Skin of body (tissue), 2 donors: ENCODE data around the gene LRRC49. TPM values are rescaled to one million over a fixed set of nuclear protein-coding genes. Genes with fewer than 3 reads are reported as not detected.

Experiments
- DNase-seq: peaks from one replicate; lab custom pipeline; 2025; lab: John Stamatoyannopoulos, UW
- total RNA-seq: library from RNA; depleted of rRNA; stranded (reverse); fragments of >200 nt; gene quantifications from one replicate; pipeline ENCODE4 v1.2.3, GENCODE V29; 2014

LRRC49 gene
- total RNA-seq, 1 donor from 2014 or later = 11.4 TPM

DNA sequence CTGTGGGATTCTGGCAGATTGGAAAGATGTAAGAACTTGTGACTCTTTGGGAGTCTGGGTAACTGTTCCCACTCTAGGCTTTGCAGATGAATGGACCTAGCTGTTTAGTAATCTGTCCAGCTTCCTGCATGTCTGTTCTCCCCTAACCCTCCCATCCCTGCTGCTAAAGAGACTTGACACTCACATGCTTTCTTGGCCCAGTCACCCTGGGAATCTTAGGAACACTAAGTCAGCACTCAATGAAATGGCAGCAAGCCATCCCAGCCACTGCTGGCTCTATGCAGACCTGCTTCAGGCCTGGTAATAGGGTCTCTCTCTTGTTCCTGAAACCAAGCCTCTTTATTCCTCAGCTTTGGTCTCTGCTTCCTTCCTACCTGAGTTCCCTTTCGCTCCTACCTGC, 158.9 kb downstream of the LRRC49 start:
- no peak for DNase-seq

DNA sequence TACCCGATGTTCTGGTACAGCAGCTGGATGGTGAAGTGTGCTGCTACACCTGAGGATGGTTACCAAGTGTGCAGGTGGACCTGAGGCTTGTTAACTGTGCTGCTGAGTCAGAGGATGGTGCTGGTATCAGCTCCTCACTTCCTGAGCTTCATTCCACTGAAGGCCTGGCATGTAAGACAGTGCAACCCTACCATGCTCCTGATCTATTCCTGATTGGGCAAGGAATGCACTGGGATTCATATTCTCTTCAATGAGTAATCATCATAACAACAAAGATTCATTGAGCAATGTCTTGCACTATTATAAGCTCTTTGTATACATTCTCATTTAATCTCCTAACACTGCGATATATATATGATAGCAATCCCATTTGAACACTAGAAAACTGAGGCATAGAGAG, 159.7 kb downstream of the LRRC49 start:
- DNase-seq = no peak

DNA sequence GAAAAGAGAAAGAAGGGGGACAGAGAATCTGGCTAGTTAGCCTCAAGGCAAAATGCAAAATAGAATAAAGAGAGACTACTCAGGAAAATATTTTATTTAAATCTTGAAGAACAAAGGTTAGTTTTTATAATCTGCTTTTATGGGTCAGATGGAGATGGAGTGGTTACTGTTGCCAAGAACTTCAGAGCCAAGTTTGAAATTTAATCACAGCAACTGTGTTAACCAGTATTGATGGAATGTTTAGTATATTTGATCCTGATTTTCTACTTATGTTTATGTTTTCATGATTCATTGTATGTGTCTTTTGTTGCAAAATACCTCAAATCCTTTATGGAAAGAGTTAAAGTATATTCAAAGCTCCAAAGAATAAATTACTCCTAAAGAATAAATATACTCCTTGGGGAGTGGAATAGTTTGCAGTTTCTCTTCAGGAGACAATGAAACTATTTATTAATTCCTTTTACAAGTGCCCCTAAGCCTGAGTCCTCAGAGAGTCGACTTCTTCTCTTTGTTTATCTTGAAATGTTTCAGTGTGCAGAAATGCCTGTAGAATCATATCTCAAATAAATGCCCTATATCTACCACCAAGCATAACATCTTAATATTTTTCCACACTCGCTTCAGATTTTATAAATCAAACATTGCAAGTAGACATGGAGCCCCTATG, 161.8 kb downstream of the LRRC49 start:
- no peak for DNase-seq

DNA sequence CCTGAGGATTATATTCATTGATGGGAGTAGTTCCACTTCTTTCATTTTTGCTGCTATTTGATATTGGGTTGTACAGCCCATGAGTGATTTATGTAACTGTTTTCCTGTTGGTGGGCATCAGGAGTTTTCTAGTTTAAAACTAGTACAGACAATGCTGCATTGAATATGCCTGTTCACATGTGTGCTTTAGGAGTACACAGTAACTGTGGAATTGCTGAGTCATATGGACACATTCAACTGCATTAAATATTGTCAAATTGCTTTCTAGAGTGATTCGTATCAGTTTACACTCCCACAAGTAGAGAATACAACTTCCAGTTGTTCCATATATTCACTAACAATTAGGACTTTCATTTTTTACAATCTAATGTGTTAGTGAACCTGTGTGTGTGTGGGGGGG, 162.8 kb downstream of the LRRC49 start:
- no peak for DNase-seq

DNA sequence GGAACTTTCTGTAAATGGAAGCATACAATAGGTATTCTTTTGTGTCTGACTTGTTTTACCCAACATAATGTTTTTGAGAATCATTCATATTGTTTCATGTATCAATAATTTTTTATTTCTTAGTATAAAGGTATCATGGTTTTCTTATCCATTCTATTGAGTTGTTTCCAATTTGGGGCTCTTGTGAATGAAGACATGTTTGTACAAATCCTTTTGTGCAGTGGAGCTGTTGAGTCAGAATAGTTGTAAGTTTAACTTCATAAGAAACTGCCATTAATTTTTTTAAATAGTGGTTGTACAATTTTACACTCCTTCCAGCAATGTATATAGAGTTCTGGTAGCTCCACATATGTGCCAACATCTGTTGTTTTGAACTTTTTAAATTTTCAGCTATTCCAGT, 163.5 kb downstream of the LRRC49 start:
- DNase-seq = no peak

DNA sequence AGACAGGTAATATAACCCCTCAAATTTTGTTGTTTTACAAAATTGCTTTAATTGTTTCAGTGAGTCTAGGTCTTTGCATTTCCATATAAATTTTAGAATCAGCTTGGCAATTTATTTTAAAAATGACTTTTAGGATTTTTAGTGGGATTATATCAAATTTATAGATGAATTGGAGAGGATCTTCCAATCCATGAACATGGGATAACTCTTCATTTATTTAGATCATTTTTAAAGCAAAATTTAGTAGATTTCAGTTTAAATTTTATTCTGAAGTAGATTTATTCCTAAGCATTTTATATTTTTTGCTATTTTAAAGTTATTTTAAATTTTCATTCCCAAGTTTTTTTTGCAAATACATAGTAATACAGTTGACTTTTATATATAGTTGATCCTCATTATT, 164.5 kb downstream of the LRRC49 start:
- no peak for DNase-seq

DNA sequence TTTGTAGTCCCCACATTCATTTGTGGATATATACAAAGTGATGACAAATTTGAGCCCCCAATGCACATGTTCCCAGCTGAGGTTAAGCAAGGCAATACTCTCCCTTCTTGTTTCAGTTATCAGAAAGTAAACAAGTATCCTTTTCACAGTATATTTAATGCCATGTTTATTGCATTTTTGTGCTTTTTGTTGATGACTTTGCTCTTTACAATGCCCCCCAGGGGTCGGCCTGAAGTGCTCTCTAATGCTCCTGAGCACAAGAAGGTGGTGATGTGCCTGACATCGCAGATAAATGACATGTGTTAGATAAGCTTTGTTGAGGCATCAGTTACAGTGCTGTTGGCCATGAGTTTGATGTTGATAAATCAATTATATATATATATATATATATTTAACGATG, 165.0 kb downstream of the LRRC49 start:
- no peak for DNase-seq

DNA sequence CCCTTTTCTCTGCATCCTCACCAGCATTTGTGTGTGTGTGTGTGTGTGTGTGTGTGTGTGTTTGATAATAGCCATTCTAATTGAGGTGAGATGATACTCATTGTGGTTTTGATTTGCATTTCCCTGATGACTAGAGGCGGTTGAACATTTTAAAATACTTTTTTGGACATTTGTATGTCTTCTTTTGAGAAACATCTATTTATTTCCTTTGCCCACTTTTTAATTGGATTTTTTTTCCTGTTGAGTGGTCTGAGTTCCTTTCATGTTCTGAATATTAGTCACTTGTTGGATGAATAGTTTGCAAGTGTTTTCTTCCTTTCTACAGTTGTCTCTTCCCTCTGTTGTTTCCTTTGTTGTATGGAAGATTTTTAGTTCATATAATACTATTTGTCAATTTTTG, 168.4 kb downstream of the LRRC49 start:
- DNase-seq = no peak

DNA sequence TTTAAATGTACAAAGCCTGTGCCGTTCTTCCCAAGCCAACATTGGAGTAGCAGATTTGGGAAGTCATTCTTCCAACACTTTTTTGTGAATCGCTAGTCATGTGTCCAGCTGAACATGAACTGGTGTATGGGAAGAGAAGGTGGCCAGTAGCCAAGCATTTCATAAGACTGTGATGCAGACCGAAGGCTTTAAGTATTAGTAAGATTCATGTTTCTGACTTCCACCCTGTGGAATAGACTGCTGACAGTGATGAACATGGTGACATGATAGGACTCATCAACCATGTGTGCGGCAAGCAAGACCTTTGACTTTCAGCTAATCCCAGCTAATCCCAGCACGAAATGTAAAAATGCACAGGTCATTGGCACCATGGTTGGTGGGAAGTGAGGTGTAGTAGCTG, 174.4 kb downstream of the LRRC49 start:
- no peak for DNase-seq

DNA sequence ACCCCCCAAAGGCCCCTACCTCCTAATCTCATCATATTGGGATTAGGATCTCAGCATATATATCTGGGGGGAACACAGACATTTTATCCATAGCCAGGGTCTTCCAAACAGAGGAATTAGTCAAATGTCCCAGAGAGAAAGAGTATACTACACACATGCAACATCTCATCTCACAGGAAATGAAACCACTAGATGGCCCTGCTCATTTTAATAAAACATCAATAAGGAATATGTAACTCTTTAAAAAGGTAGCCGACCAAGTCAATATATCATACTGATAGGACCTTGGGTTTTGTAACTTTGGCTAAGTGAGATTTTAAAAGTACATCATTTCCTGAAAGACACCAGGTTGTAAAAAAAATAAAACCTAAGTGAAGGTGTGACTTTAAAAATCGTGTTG, 177.1 kb downstream of the LRRC49 start:
- no peak for DNase-seq

DNA sequence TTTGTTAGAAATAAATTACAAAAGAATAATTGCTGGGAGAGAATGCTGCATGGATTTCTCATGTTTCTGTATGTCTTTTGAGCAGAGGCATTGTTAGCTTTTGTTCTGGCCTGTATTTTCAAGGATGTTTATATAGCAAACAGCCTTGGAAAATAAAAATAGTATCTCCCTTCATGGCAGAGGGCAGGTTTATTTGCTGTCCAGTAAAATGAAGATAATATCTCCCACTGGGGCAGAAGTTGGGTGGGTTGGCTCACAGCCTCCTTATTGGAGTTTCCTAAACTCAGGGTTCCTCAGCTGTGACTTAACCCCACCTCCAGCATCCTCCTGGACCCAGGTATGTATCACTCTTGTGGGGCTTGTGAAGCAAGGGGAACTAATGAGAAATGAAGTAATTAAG, 178.9 kb downstream of the LRRC49 start:
- no peak for DNase-seq

DNA sequence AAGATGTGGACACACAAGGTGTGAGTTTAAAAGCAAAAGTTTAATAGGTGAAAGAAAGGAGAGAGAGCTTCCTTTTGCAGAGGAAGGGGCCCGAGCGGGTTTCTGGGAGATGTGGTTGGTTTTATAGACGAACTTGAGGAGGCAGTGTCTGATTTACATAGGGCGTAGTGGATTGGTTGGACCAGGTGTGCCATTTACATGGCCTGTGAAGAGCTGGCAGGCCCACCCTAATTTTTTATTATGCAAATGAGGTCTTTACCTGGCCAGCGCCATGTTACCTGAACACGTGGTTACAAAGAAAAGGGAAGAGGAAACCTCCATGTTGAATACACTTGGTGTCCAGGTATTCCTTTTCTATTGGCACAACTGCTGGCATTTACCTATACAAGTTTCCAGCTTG, 179.8 kb downstream of the LRRC49 start:
- DNase-seq = no peak

DNA sequence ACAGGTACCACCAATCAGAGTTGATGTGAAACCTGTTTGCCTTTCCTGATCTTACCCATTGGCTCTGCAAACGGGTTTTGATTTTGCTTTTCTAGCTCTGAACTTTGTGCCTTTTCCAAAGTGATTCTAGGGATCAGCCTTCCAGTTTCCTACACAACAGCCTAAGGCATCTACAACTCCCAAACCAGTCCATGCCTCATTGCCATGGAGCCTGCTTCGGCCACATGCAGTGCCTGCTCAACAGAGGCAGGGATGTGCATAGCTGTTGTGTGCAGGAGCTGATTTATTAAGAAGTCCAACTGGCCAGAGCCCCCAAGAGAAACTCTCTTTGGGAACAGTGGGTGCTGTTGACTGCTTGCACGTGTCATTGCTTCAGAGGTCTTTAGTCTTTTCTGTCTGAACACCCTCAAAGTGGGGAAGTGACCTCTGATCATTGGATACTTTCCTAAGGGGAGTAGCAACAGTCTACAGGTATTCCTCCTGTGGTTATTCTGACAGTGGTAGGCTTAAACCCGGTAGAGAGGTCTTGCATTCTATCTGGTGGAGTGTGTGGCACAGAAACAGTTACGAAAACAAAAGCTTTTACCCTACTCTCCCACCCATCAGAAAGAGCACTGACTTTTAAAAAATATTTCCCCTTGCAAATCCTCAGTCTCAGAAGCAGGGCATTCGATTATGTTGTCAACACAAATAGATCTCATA, 186.0 kb downstream of the LRRC49 start:
- no peak for DNase-seq

DNA sequence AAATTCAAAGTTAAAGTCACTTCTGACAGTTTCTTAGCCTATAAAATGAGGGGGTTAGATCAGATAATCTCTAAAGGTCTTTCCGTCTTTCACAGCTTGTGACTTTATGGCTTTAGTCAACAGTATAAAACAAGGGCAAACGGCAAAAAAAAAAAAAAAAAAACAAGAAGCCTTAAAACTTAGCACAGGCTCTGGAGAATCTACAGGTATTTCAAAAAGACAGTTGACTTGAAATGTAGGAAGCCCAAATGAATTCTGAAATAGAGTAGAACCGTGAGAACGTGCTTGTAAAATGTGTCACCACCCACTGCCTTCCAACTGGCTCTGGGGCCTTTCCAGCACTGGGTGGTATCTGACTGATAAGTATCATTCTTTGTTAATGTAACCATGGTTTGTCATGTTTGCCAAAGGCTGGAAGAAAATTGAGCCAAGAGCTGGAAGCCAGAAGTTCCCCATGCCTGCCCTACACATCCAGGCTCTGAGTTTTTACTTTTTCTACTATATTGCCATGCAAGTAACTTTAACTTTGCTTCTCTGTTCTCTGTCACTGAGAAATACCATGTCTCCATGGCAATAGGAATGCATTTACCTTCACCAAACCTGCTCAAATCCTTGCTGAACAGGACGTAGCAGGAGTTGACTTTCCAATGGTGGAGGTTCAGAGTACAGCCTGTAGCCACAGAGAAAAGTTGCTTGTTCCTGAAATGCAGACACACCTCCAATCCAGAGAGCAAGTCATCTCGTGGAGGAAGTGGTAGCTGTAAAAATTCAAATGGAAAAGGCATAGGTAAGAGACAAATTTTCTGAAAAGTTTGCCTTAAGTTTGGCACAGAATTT, 186.8 kb downstream of the LRRC49 start:
- no peak for DNase-seq

DNA sequence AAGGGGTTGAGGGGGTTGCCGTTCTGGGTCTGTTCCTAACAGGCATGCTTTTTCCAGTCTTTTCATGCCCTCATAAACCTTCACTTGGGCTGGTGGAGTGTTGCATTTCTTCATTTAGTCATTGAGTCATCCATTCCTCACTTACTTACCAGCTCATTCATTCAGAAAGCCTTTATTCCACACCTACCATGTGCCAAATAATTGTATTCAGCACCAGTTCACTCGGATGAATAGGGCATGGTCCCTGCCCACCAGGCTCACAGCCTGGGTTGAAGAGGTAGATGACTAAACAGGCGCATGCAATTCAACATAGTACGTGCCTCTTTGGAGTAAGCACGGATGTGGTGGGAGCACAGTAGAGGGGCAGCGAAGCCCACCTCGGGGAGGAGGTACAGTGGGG, 187.5 kb downstream of the LRRC49 start:
- DNase-seq = no peak

DNA sequence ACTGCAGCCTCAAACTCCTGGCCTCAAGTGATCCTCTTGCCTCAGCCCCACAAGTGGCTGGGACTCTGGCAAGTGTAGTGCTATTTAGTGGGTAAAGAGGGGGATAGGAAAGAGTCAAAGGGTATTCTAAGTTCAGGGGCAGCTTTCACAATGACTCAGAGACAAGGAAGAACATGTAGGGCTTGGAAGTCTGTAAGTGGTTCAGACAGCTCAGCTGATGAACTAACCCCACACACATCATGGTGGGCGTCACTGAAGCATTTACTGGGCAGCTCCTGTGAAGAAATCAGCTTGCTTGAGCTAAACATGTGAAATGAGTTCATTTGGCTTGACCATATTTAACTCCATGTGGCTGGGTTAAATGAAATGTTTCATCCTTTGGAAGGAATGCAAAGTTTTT, 188.1 kb downstream of the LRRC49 start:
- DNase-seq = no peak

DNA sequence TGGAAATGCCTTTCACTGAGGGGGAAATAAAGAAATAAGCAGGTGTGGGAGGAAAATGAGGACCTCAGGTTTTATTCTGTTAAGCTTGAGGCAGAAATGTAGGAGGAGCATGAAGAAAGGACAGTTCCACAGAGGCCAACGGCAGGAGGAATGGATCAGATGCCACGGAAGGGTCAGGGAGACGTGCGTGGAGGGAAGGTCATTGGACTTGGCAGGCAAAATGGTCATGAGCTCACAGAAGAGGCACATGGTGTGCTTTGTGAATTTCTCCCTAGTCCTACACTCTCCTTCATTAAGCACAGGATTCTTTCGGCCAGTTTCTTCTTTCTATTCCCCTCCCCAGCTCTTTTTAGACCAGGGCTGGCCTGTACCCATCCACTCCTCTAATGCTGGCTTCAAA, 190.2 kb downstream of the LRRC49 start:
- DNase-seq = no peak

DNA sequence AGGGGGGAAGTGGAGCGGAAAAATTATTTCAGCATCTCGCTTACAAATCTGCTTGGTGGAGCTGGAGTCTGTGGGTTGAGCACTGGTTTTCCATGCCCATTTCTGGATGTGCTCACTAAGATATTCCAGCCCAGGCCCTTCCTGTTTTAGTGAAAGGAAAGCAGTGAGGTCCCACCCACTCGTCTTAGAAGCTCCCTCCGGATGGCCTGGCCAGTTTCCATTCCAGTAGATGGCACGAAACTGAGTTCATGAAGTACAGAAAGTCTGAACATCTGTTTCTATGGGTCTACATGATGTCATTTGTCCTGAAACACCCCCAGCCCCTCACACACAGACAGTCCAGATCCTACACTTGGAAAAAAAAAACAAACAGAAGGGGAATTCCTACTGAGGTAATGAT, 190.7 kb downstream of the LRRC49 start:
- DNase-seq = no peak

DNA sequence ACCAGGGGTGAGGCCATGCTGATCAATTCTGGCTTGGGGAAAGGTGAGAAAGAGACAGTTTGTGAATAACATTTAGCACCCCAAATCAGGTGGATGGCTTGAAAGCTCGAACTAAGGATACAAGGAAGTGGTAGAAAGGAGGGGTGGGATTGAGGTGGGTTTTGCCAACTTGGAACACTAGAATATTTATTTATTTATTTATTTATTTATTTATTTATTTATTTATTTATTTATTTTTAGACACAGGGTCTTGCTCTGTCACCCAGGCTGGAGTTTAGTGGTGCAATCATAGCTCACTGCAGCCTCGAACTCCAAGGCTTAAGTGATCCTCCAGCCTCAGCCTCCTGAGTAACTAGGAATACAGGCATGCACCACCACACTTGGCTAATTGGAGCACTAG, 191.6 kb downstream of the LRRC49 start:
- no peak for DNase-seq

DNA sequence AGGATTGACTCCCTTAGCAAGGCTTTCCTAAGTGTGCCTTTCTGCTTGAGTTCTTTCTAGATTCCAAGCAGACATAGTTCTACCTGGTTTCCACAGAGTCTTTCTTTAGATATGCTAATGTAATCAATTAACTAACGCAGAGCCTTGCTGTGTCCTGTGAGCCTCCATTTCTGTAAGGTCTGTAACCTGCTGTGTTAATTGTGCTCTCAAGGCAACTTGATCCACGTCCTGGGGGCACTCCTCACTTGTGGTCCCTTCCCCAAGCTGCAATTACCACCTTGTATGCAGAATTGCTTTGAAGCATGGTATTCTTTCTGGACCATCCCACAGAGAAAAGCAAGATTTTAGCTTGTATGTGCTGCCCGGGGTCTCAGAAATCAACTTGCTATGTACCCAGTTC, 193.2 kb downstream of the LRRC49 start:
- no peak for DNase-seq

DNA sequence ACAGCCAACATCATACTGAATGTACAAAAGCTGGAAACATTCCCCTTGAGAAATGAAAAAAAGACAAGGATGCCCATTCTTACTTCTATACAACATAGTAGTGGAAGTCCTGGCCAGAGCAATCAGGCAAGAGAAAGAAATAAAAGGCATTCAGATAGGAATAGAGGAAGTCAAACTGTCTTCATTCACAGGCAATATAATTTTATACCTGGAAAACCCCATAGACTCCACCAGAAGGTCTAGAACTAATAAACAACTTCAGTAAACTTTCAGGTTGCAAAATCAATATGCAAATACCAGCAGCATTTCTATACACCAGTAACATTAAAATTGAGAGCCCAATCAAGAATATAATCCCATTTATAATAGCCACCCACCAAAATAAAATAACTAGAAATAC, 195.5 kb downstream of the LRRC49 start:
- no peak for DNase-seq

DNA sequence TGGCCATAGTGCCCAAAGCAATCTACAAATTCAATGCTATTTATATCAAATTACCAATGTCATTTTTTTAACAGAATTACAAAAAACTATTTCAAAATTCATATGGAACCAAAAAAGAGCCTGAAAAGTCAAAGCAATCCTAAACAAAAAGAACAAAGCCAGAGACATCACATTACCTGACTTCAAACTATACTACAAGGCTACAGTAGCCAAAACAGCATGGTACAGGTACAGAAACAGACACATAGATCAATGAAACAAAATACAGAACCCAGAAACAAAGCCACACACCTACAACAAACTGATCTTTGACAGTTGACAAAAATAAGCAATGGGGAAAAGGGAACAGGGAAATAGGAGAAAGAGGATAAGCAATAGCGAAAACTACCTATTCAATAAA, 196.1 kb downstream of the LRRC49 start:
- no peak for DNase-seq

DNA sequence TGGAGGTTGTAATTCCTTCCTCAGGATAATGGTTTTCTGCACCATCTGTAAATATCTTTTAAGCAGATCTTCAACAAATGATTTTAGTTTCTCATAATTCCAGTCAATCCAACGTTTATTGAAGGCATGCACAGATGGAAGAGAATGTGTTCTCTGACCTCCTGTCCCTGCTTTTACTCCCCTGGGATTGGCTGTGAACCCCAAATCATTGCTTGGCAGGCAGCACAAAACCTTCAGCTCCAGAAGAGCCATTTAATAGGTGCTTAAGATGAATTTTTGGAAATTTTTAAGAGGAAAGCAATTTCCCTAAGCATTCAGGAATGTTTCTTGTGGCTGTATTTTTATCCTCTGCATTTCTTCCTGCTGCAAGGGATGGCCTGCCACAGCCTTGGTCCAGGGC, 197.2 kb downstream of the LRRC49 start:
- DNase-seq = no peak
